ENCODE results near the gene NPC1. TPM values are rescaled to one million over a fixed set of nuclear protein-coding genes. Genes with fewer than 3 reads are reported as not detected.
A peak's percentile ranks its signal among the peaks of the same experiment; 100 is the strongest.

Gene NPC1
- polyA plus RNA-seq (2012; ENCODE audit: insufficient read length, low read depth) = 36.6 TPM

DNA sequence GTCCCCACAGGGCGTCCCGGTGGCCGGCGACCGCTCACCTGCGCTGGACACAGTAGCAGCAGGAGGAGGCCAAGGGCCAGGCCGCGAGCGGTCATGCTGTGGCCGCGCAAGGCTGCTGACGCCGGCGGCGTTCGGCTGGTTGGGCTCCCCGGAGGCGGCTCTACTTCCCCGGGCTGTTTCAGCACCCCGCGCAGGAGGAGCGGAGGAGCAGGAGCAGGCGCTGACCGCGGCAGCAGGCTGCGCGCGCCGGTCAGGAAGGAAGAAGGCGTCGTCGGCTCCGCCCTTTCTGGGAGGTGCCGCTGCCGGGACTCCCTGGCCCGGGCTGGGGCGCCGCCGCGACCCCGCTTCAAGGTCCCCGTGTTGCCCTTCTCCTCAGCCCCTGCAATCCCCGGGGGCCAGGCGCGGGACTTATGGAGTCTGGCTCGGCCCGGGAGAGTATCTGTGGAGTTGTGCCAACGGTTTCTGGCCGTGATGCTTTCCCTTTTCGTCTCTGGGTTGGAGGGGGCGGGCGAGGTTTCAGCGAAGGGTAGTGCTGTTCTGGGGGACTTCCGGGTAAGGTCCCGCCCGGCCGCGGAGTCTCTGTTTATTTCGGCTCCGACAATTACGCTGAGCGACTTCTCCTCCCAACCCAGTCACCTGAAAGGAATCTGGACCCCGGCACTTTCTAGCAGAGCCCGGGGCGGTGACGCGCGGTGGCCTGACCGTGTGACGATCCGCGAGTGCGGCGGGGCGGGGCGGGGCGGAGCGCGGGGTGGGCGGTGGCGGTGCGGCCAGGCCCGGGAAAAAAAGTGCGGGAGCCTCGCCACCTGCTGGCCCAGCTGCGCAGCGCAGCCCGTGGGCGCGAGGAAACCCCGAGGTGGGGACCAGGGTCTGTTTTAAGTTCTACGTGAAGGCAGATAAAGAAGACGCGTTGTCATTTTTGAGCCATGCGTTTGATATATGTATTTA is at the start of gene NPC1:
TSS of gene NPC1 (minus strand) at position 258 of the 948 bp plus-strand sequence. CDS start at position 95, 163 bp downstream.
- TF ChIP-seq TAF1 (IDR thresholded peaks at IDR 0.05; ENCODE audit: borderline replicate concordance, insufficient read depth, low read length) (peak; percentile 79; the same call in 1 of the 2 replicates), SIN3A (IDR thresholded peaks at IDR 0.05; ENCODE audit: borderline replicate concordance, insufficient read depth, low read length) (no peak), POLR2AphosphoS5 (IDR thresholded peaks at IDR 0.05; ENCODE audit: low read depth, low read length) (peak; percentile 92), FOXP2 (optimal IDR thresholded peaks at IDR 0.05; ENCODE audit: borderline replicate concordance, extremely low read depth, extremely low read length, insufficient read depth) (peak; percentile 47)
- TF ChIP-seq, protein P1, sequence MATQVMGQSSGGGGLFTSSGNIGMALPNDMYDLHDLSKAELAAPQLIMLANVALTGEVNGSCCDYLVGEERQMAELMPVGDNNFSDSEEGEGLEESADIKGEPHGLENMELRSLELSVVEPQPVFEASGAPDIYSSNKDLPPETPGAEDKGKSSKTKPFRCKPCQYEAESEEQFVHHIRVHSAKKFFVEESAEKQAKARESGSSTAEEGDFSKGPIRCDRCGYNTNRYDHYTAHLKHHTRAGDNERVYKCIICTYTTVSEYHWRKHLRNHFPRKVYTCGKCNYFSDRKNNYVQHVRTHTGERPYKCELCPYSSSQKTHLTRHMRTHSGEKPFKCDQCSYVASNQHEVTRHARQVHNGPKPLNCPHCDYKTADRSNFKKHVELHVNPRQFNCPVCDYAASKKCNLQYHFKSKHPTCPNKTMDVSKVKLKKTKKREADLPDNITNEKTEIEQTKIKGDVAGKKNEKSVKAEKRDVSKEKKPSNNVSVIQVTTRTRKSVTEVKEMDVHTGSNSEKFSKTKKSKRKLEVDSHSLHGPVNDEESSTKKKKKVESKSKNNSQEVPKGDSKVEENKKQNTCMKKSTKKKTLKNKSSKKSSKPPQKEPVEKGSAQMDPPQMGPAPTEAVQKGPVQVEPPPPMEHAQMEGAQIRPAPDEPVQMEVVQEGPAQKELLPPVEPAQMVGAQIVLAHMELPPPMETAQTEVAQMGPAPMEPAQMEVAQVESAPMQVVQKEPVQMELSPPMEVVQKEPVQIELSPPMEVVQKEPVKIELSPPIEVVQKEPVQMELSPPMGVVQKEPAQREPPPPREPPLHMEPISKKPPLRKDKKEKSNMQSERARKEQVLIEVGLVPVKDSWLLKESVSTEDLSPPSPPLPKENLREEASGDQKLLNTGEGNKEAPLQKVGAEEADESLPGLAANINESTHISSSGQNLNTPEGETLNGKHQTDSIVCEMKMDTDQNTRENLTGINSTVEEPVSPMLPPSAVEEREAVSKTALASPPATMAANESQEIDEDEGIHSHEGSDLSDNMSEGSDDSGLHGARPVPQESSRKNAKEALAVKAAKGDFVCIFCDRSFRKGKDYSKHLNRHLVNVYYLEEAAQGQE (IDR thresholded peaks at IDR 0.05; ENCODE audit: insufficient read depth in 1 of 2, low read depth in 2 of 2, low read length in 2 of 2) = peak; percentile 60 to 75; a peak in 3 of 4 replicates

DNA sequence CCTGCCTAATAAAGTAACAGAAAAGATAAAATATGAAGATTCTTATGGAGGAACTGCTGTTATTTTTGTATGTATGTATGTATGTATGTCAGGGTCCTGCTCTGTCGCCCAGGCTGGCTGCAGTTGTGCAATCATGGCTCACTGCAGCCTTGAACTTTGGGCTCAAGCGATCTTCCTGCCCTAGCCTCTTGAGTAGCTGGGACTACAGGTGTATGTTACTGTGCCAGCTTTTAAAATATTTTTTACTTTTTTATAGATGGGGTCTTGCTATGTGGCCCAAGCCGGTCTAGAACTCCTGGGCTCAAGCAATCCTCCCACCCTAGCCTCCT is 49.7 kb upstream of the NPC1 start:
- no peak for TF ChIP-seq FOXP2 (optimal IDR thresholded peaks at IDR 0.05; ENCODE audit: borderline replicate concordance, extremely low read depth, extremely low read length, insufficient read depth)
- TF ChIP-seq, protein P1 (IDR thresholded peaks at IDR 0.05; ENCODE audit: insufficient read depth in 1 of 2, low read depth in 2 of 2, low read length in 2 of 2) = no peak

DNA sequence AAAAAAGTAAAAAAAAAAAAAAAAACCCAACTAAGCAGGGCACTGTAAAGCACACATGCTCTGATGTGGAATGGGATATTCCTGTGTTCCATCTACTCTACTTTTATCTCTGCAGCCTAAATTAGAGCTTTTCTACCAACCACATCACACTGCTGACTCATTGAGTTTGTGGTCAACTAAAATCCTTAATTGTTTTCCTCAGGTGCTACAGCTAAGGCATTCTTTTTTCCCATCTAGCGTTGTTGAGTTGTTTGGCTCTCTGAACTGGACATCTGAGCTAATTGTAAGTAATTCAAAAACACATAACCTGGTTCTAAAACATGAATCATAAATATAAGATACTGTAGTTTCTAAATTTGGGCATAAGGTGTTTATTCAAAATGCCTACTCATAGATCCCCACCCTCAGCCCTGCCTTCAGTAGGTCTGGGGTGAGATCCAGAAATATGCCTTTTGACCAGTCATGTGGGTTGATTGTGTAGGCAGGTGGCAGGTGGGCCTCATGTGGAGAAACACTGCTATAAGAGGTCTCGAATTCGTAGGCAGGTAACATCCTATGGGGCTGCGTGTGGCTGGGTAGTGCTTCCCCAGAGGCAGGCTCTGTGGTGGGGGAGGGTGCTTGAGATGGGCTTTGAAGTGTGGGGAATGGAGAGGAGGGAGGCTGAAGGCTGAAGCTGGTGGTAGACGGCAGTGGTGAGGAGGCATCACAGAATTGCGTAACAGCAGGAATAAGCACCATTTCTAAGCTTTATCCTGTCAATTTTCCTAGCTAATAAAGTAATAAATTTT is 49.2 kb upstream of the NPC1 start:
- TF ChIP-seq POLR2AphosphoS5 (IDR thresholded peaks at IDR 0.05; ENCODE audit: low read depth, low read length) (no peak), FOXP2 (optimal IDR thresholded peaks at IDR 0.05; ENCODE audit: borderline replicate concordance, extremely low read depth, extremely low read length, insufficient read depth) (no peak), SIN3A (IDR thresholded peaks at IDR 0.05; ENCODE audit: borderline replicate concordance, insufficient read depth, low read length) (no peak), TAF1 (IDR thresholded peaks at IDR 0.05; ENCODE audit: borderline replicate concordance, insufficient read depth, low read length) (no peak)
- TF ChIP-seq, protein P1 (IDR thresholded peaks at IDR 0.05; ENCODE audit: insufficient read depth in 1 of 2, low read depth in 2 of 2, low read length in 2 of 2) = no peak

DNA sequence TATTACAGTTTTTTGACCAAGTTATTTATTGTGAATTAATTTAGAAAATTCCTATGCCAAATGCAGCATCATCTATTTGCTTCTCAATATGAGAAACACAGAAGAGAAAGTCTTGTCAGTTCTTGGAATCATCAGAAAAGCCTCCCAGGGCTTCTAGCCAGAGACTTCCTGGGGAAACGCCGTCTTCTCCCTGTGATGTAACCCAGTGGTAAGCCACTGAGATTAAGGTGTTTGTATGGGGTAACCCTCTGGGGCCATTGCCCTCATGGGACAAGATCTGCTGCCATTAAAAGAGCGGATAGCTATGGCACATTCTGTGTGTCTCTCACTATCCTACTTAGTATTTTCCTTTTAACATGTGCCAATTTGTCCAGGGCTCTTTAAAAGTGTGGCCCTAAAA is 48.4 kb upstream of the NPC1 start:
- TF ChIP-seq TAF1 (IDR thresholded peaks at IDR 0.05; ENCODE audit: borderline replicate concordance, insufficient read depth, low read length) (no peak), FOXP2 (optimal IDR thresholded peaks at IDR 0.05; ENCODE audit: borderline replicate concordance, extremely low read depth, extremely low read length, insufficient read depth) (no peak), SIN3A (IDR thresholded peaks at IDR 0.05; ENCODE audit: borderline replicate concordance, insufficient read depth, low read length) (no peak), POLR2AphosphoS5 (IDR thresholded peaks at IDR 0.05; ENCODE audit: low read depth, low read length) (no peak)
- TF ChIP-seq, protein P1 (IDR thresholded peaks at IDR 0.05; ENCODE audit: insufficient read depth in 1 of 2, low read depth in 2 of 2, low read length in 2 of 2) = no peak

All from PFSK-1 (cell line).